Memory B cell (primary cell): ENCODE data around the gene TPRG1L.

Experiments
- ATAC-seq: fragments of 150-1000 bp; cut with Tn5 transposase; 2 replicates; pipeline ENCODE4 v1.10.0; 2021; ENCODE audit warnings: low read depth, mild to moderate bottlenecking, moderate library complexity
- DNase-seq, 2 donors: peaks; one replicate each; pipeline ENCODE4 v3.0.0; 2022; ENCODE audit warnings: low spot score in 2 of 2
- H3K27ac Mint-ChIP-seq: one replicate; pipeline ENCODE4 v1.8.0; 2022; ENCODE audit warnings: mild to moderate bottlenecking, moderate library complexity, mixed read lengths
- H3K27me3 Mint-ChIP-seq: one replicate; pipeline ENCODE4 v1.8.0; 2022; ENCODE audit warnings: mixed read lengths
- H3K36me3 Mint-ChIP-seq: one replicate; pipeline ENCODE4 v1.8.0; 2022; ENCODE audit warnings: mild to moderate bottlenecking, mixed read lengths
- H3K4me1 Mint-ChIP-seq: one replicate; pipeline ENCODE4 v1.8.0; 2022; ENCODE audit warnings: mixed read lengths
- H3K4me3 Mint-ChIP-seq: one replicate; pipeline ENCODE4 v1.8.0; 2022; ENCODE audit warnings: mild to moderate bottlenecking, moderate library complexity, mixed read lengths
- H3K9me3 Mint-ChIP-seq: one replicate; pipeline ENCODE4 v1.8.0; 2022; ENCODE audit warnings: mixed read lengths

Gene TPRG1L

DNA sequence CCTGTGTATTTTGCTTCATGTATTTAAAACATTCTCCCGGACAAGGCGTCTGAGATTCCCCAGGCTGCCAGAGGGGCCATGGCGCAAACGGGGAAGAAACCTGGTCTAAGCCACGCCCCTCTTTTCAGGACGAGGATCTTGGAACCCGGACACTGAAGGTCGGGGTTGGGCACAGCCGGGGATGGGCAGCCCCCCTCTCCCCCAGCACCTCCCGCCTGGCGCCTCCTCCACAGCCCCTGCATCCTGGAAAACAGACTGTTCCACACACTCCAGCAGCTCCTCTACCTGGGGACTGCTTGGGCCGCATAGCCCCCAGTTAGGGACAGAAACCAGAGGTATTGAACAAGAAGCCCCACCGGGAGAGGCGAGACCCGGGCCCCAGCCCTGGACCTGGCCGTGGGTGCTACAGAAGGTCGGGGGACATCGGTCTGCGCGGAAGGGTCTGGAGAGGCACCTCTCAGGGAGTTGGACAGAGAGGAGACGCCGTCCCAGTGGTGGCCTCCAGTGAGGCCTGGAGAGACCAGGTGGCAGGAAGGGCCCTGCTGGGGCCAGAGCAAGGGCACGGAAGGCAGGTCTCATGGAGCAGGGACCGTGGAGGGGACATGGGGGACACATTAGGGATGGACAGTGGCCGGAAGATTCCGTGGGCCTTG, 32.9 kb downstream of the TPRG1L start:
- no peak overlapping the region for H3K27ac Mint-ChIP-seq
- H3K36me3 Mint-ChIP-seq = no peaks in the 10 kb centered on the region
- H3K4me1 Mint-ChIP-seq = peaks cover 13% of the 10 kb centered on the region
- peaks cover 6% of the 10 kb centered on the region for H3K27me3 Mint-ChIP-seq
- no peaks in the 10 kb centered on the region for H3K9me3 Mint-ChIP-seq
- DNase-seq (no peak), ATAC-seq (no peak)
- no peak overlapping the region for H3K4me3 Mint-ChIP-seq

- H3K4me3 Mint-ChIP-seq = no peak overlapping the region
- no peak for DNase-seq
- H3K36me3 Mint-ChIP-seq = no peaks in the 10 kb centered on the region
- no peak overlapping the region for H3K27ac Mint-ChIP-seq
- H3K9me3 Mint-ChIP-seq = no peaks in the 10 kb centered on the region
- H3K27me3 Mint-ChIP-seq = peaks cover 6% of the 10 kb centered on the region
- ATAC-seq = no peak
- H3K4me1 Mint-ChIP-seq = peaks cover 13% of the 10 kb centered on the region
Measured at GRCh38 chr1:3658231-3658615, 33.4 kb downstream of the TPRG1L start.

GRCh38 chr1:3659093-3659492, 34.3 kb downstream of the TPRG1L start:
- H3K27ac Mint-ChIP-seq = no peak overlapping the region
- H3K4me3 Mint-ChIP-seq = no peak overlapping the region
- H3K4me1 Mint-ChIP-seq = peaks cover 11% of the 10 kb centered on the region
- H3K9me3 Mint-ChIP-seq = no peaks in the 10 kb centered on the region
- no peak for DNase-seq
- H3K27me3 Mint-ChIP-seq = peaks cover 2% of the 10 kb centered on the region
- no peak for ATAC-seq
- no peaks in the 10 kb centered on the region for H3K36me3 Mint-ChIP-seq

DNA sequence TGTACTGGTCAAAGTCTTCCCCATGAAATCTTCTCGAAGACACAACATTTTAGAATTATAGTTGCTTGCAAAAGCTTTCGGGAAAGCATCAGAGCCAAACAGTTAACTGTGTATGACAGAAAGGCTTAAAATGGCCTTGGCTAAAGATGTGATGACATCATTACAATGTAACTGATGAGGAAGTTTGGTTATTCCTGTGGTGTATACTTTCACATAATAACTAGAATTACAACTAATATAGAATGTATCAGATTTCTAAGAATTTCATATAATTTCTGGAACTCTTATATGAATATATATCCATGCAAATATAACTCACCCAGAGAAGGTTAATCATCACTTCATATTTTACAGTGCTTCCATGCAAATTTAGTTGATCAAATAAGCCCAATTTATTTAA, 35.9 kb downstream of the TPRG1L start:
- no peak overlapping the region for H3K4me3 Mint-ChIP-seq
- H3K27ac Mint-ChIP-seq = no peak overlapping the region
- no peaks in the 10 kb centered on the region for H3K9me3 Mint-ChIP-seq
- no peak for ATAC-seq
- no peaks in the 10 kb centered on the region for H3K36me3 Mint-ChIP-seq
- H3K27me3 Mint-ChIP-seq = no peaks in the 10 kb centered on the region
- no peak for DNase-seq
- H3K4me1 Mint-ChIP-seq = peaks cover 20% of the 10 kb centered on the region

DNA sequence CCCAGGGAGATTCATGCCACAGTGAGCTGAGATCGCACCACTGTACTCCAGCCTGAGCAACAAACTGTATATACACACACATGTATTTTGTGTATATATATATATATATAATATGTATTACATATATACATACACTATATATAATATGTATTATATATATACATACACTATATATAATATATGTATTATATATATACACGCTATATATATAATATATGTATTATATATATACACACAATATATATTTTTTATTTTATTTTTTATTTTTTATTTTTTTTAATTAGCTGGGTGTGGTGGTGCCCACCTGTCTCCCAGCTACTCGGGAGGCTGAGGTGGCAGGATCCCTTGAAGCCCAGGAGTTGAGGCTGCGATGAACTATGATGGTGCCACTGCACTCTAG, 36.8 kb downstream of the TPRG1L start:
- Mint-ChIP-seq H3K9me3 (no peaks in the 10 kb centered on the region), H3K4me1 (peaks cover 19% of the 10 kb centered on the region), H3K4me3 (no peak overlapping the region), H3K27me3 (no peaks in the 10 kb centered on the region), H3K27ac (no peak overlapping the region), H3K36me3 (no peaks in the 10 kb centered on the region)
- DNase-seq (no peak), ATAC-seq (no peak)

DNA sequence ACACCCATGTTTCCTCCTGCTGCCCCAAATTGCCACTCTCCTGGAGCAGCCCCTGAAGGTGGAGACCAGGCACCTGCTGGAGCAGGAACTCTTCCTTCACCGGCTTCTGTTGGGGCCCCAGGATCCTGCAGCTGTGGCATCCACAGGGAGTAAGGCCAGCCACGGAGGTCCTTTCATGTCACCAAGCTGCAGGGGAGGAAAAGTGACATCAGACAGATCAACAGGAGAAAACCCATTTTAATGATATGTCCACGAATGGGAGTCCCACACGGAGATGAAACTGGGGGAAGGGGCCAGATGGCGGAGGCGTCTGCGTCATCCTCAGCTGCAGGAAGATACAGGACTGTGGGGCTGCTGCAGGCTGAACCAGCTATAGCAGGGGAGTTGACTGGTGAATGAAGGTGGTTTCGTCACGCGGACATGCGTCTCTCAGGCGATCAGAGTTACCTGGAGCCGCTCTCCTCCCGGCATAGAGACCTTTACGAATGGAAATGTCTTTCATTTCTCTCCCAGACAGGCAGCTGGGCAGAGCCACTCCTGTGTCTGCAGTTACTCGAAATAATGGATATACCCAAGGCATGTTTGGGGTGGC, 37.4 kb downstream of the TPRG1L start:
- Mint-ChIP-seq H3K36me3 (no peaks in the 10 kb centered on the region), H3K27me3 (no peaks in the 10 kb centered on the region), H3K9me3 (no peaks in the 10 kb centered on the region), H3K27ac (no peak overlapping the region), H3K4me3 (no peak overlapping the region), H3K4me1 (peaks cover 24% of the 10 kb centered on the region)
- ATAC-seq (no peak), DNase-seq (no peak)

- DNase-seq (no peak), ATAC-seq (no peak)
- Mint-ChIP-seq H3K9me3 (no peaks in the 10 kb centered on the region), H3K4me1 (peaks cover 35% of the 10 kb centered on the region), H3K36me3 (no peaks in the 10 kb centered on the region), H3K4me3 (peak overlapping the region; percentile 61), H3K27ac (peak overlapping the region; percentile 94), H3K27me3 (no peaks in the 10 kb centered on the region)
Measured at GRCh38 chr1:3663999-3664699, 39.3 kb downstream of the TPRG1L start.

- Mint-ChIP-seq H3K4me1 (peaks cover 35% of the 10 kb centered on the region), H3K27ac (peak overlapping the region; percentile 94), H3K27me3 (no peaks in the 10 kb centered on the region), H3K36me3 (no peaks in the 10 kb centered on the region), H3K4me3 (peak overlapping the region; percentile 61), H3K9me3 (no peaks in the 10 kb centered on the region)
- no peak for ATAC-seq
- no peak for DNase-seq
Measured at GRCh38 chr1:3664700-3665375, 40.0 kb downstream of the TPRG1L start.

- ATAC-seq (no peak), DNase-seq (no peak)
- H3K9me3 Mint-ChIP-seq = no peaks in the 10 kb centered on the region
- H3K4me3 Mint-ChIP-seq = peak overlapping the region; percentile 46
- H3K27me3 Mint-ChIP-seq = no peaks in the 10 kb centered on the region
- H3K36me3 Mint-ChIP-seq = no peaks in the 10 kb centered on the region
- peak overlapping the region; percentile 94 for H3K27ac Mint-ChIP-seq
- H3K4me1 Mint-ChIP-seq = peaks cover 50% of the 10 kb centered on the region
Measured at GRCh38 chr1:3668148-3668547, 43.3 kb downstream of the TPRG1L start.

- DNase-seq (no peak), ATAC-seq (no peak)
- Mint-ChIP-seq H3K4me3 (no peak overlapping the region), H3K4me1 (peaks cover 56% of the 10 kb centered on the region), H3K27ac (peak overlapping the region; percentile 94), H3K9me3 (no peaks in the 10 kb centered on the region), H3K36me3 (no peaks in the 10 kb centered on the region), H3K27me3 (no peaks in the 10 kb centered on the region)
Measured at GRCh38 chr1:3668585-3669300, 43.9 kb downstream of the TPRG1L start.

DNA sequence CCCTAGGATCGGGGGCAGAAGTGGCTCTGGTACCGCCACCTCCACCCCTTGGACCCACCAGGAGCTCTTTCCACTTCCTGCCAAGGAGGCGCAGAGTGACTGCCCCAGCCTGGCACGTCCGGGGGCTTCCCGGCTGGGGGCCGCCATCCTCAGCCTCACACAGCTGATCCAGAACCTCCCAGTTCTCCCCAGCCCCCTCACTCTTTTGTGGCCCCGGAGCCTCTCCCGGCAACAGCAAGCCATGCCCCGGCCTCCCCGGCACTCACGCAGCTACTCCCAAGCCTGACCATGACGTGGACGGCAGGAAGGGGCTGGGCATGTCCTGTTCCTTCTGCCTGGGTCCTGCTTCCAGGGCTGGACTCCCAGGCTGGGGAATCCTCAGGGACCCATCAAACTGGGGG, 44.6 kb downstream of the TPRG1L start:
- Mint-ChIP-seq H3K27me3 (no peaks in the 10 kb centered on the region), H3K36me3 (no peaks in the 10 kb centered on the region), H3K27ac (no peak overlapping the region), H3K9me3 (no peaks in the 10 kb centered on the region), H3K4me1 (peaks cover 54% of the 10 kb centered on the region), H3K4me3 (no peak overlapping the region)
- DNase-seq = no peak
- no peak for ATAC-seq

DNA sequence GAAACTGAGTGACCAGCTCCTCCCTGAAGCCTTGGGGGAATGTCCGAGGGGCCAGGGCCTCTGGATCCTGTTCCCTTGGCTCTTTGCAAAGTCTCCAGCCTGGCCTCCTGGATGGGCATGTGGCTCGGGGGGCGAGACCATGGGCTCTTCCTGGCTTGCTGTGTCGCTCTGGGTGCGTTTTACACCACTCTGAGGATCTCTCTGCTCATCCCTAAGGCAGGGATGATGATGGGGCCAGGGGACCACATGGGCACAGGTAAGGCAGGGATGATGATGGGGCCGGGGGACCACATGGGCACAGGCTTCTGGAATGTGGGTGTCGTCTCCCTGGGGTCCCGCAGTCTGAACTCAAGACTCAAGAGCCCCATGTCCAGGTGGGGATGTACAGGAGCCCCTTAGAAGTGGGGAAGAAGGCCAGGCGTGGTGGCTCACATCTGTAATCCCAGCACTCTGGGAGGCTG, 45.2 kb downstream of the TPRG1L start:
- H3K4me3 Mint-ChIP-seq = no peak overlapping the region
- peaks cover 48% of the 10 kb centered on the region for H3K4me1 Mint-ChIP-seq
- DNase-seq (no peak), ATAC-seq (no peak)
- no peaks in the 10 kb centered on the region for H3K36me3 Mint-ChIP-seq
- H3K27me3 Mint-ChIP-seq = no peaks in the 10 kb centered on the region
- H3K9me3 Mint-ChIP-seq = no peaks in the 10 kb centered on the region
- H3K27ac Mint-ChIP-seq = no peak overlapping the region

- no peak for ATAC-seq
- no peaks in the 10 kb centered on the region for H3K9me3 Mint-ChIP-seq
- no peaks in the 10 kb centered on the region for H3K36me3 Mint-ChIP-seq
- no peak overlapping the region for H3K4me3 Mint-ChIP-seq
- peaks cover 48% of the 10 kb centered on the region for H3K4me1 Mint-ChIP-seq
- DNase-seq = no peak
- no peaks in the 10 kb centered on the region for H3K27me3 Mint-ChIP-seq
- peak overlapping the region; percentile 58 for H3K27ac Mint-ChIP-seq
Measured at GRCh38 chr1:3670823-3671265, 46.0 kb downstream of the TPRG1L start.
